Fibroblast of the aortic adventitia (primary cell): ENCODE measurements around the gene LGALS4. TPM values are rescaled to one million over a fixed set of nuclear protein-coding genes. Genes with fewer than 3 reads are reported as not detected.
"Not testable (repeated sequence)": the region's sequence is repeated elsewhere in the genome, so short reads cannot be mapped to it uniquely, and the experiment has no call there.

Experiments used
- DNase-seq: peaks from one replicate; pipeline ENCODE4 v3.0.0-alpha.2; 2010; ENCODE audit warnings: low read depth
- H3K4me3 ChIP-seq: 2 replicates; pipeline ENCODE4 v1.5.1; 2011; ENCODE audit warnings: low read depth, mild to moderate bottlenecking, control low read depth, low read length, moderate library complexity
- CTCF ChIP-seq: IDR thresholded peaks from 2 replicates; pipeline ENCODE4 v1.5.1; 2011; ENCODE audit warnings: mild to moderate bottlenecking, low read length, control low read depth, inconsistent platforms; ENCODE audit not compliant: insufficient read depth
- total RNA-seq: library from RNA; depleted of rRNA; stranded (reverse); fragments of >200 nt; gene quantifications from 2 replicates; pipeline ENCODE4 v1.2.3, GENCODE V29; 2012; ENCODE audit warnings: low replicate concordance

LGALS4 gene
- total RNA-seq, 1 donor = not detected

GRCh38 chr19:38806371-38806770, 6.4 kb downstream of the LGALS4 start:
- no peak for DNase-seq
- no peak overlapping the region for H3K4me3 ChIP-seq
- no peak for TF ChIP-seq CTCF

DNA sequence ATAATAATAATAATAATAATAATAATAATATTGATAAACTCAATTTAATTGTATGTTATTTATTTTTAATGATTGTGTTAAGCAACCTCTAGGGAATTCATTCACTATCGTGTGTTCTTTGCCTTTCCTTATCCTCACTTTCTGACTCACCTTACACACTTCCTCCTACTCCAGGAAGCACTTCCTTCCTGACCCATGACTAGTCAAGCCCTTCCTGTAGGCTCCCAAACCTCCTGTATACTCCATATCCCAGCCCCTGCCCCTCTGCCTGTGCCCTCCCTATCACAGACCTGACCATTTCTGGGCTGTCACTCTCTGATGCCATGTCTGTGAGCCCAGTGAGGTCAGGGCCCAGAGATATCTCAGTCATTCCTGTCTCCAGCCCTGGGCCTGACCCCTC, 7.6 kb downstream of the LGALS4 start:
- no peak for TF ChIP-seq CTCF
- peak; percentile 2 for DNase-seq
- no peak overlapping the region for H3K4me3 ChIP-seq

GRCh38 chr19:38803543-38803942, 9.2 kb downstream of the LGALS4 start:
- H3K4me3 ChIP-seq = no peak overlapping the region
- DNase-seq = no peak
- no peak for TF ChIP-seq CTCF

- H3K4me3 ChIP-seq = no peak overlapping the region
- no peak for DNase-seq
- TF ChIP-seq CTCF = no peak
These were observed 11.2 kb downstream of the LGALS4 start for GRCh38 chr19:38801359-38802095.

- no peak overlapping the region for H3K4me3 ChIP-seq
- no peak for TF ChIP-seq CTCF
These were observed 12.0 kb downstream of the LGALS4 start for GRCh38 chr19:38800577-38801347.

GRCh38 chr19:38799104-38799503, 13.6 kb downstream of the LGALS4 start:
- no peak overlapping the region for H3K4me3 ChIP-seq
- no peak for TF ChIP-seq CTCF

More at GRCh38 chr19:38800577-38801347, 12.0 kb downstream of the LGALS4 start:
- no peak for DNase-seq

GRCh38 chr19:38797781-38798180, 15.0 kb downstream of the LGALS4 start:
- DNase-seq, H3K4me3 ChIP-seq: not testable (repeated sequence)

More at GRCh38 chr19:38799104-38799503, 13.6 kb downstream of the LGALS4 start:
- DNase-seq = no peak
